Stimulated activated CD8-positive, alpha-beta memory T cell treated with anti-CD3 and anti-CD28 coated beads, Interleukin-4, amount 100 ng/mL, for 4 hours (primary cell): ENCODE data around the gene GMDS.

Experiments
- DNase-seq, 2 donors: peaks; one replicate each; pipeline ENCODE4 v3.0.0-alpha.2; 2020; ENCODE audit warnings: low read depth in 2 of 2, low spot score in 1 of 2

GMDS gene

GRCh38 chr6:1667805-1668175 lies 577.6 kb downstream of the GMDS start:
- DNase-seq: no peak

DNA sequence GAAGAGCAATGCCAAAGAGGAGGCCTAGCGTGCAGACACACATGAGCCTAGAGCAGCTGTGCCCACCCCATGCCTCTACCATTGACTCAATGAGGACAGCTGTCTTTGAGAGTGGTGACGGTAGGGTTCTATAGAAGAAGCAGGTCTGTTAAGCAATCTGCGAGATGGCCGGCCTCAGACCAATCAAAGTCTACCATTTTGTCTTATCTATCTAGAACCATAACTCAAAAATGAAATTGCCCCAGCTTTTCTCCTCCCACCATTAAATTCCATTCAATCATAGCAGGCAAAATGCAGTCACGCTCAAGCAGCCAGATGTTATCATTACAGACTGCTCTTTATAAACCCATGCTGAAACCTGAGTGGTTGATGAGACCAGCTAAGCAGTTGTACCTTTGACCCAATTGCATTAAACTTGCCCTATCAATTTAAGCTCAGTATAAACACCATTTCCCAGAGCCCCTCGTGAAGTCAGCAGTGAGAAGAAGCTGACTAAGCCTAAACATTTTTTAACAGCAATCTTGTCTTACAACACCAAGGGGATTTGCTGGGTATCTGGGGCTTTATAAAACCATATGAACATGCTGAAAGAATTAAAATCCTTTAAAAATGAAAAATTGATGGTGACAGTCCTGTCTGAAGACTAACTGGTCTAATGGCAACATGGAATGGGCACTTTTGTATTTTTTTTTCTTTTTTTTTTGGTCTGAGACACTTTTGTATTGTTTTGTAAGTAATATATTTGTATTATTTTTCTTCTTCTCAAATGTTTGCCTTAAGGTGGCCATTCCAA lies 578.2 kb downstream of the GMDS start:
- DNase-seq: no peak

- DNase-seq: no peak
Observed at GRCh38 chr6:1665214-1665613, 580.2 kb downstream of the GMDS start.

- DNase-seq: no peak
Observed at GRCh38 chr6:1664329-1664728, 581.1 kb downstream of the GMDS start.

DNA sequence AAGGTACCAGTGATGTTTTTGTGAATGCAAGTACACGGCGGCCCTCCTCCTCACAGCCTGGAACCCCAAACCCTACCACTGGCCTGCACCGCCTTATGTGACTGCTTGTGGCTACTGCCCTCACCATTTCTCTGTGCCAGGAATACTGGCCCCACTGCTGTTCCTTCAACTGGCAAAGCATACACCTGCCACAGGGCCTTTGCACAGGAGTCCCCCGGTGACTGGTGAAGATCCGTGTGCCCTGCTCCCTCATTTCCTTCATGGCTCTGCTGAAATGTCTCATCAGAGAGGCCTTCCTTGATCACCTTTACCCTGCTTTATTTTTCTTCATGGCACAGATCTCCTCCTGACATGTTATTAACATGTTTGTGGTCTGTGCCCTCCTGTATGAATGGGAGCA lies 581.9 kb downstream of the GMDS start:
- DNase-seq: no peak

DNA sequence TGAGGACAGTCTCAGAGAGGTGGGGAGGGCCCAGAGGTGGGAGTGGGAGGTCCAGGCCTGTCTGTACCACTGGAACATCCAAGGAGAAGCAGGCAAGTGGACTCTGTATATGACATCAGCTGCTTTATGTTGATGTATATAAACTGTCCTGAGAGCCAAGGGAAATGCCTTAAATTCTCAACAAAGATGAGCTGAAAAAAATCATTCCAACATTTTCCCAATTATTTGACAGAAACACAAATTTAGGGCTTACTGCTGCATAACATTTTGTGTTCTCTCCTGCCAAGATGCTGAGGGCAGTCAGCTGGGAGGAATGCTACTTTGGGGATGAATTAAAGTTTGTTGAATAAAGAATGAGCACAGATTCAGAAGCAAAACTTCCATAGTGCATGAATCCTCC lies 582.9 kb downstream of the GMDS start:
- no peak for DNase-seq

GRCh38 chr6:1659816-1660215 lies 585.6 kb downstream of the GMDS start:
- DNase-seq: no peak

DNA sequence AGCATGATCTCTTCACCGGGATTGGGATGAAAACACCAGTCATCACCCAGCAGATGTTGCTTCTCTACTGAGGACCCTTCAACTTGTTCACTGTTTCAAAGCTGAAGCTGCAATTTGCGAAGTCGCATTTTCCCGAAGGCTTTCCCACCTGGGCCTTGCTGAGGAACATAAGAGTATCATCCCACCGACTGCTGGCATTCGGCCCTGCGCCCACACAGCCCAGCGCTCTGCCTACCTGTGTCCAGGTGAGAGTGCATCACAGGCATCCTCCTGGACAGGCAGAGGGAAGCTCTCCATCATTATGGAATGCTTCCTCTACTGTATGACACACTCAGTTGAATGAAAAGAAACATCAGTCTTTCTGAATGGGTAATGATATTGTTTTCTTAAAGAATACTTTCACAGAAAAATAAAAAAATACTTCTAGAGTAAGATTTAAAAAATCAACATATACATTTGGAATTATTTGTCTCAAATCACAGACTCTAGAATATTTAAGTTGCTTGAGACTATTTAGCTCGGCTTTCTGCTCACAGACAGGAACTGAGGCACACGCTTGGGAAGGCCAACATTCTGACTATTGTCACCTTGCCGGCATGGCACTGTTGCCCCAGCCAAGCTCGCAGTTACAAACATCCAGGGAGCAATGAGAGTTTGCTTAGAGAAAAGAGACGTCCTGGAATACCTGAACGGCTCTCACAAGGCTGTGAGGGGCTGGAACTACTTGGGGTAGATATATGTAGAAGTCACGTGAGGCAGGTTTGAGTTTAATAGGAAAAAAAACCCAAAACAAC lies 587.0 kb downstream of the GMDS start:
- no peak for DNase-seq

DNA sequence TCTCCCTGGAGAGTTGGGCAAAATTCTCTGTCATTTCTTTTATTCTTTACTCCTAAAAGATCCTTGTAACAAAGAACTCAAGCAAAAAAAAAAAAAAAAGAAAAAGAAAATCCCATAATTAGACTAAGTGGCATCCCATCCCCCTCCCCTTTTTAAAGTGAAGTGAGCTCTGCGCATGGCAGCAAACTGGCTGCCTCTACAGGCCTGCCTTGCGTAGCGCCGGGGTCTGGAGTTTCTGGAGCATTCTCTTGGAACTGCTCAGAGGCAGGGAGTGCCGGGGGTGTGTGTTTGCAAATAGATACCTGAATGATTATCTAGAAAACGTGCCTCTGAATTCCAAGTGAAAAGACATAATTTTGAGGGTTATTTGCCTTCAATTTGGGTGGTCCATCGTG lies 587.6 kb downstream of the GMDS start:
- no peak for DNase-seq

GRCh38 chr6:1657116-1657770 lies 588.2 kb downstream of the GMDS start:
- DNase-seq: no peak

- DNase-seq: no peak
Observed at GRCh38 chr6:1654054-1654453, 591.4 kb downstream of the GMDS start.

GRCh38 chr6:1652842-1653241 lies 592.6 kb downstream of the GMDS start:
- DNase-seq: no peak

DNA sequence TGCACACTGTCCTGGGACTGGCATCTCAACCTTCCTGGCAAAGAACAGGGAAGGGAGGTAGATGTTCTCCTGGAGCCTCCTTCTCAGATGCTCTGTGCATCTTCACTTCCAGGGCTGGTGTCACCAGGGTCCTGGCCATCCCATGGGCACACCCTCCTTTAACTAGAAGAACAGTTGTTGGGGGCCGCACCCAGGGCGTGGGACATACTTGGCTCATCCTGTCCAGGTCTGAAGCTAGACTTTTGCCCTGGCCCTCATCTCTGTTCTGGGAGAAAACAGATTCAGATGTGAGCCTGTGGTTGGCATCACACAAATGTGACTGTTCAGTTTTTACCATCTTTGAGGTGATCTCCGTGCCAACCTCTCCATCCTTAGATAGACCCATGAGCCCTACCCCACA lies 594.0 kb downstream of the GMDS start:
- DNase-seq: no peak

GRCh38 chr6:1645466-1646185 lies 599.8 kb downstream of the GMDS start:
- DNase-seq: no peak

- DNase-seq: no peak
Observed at GRCh38 chr6:1644516-1645060, 600.8 kb downstream of the GMDS start.

DNA sequence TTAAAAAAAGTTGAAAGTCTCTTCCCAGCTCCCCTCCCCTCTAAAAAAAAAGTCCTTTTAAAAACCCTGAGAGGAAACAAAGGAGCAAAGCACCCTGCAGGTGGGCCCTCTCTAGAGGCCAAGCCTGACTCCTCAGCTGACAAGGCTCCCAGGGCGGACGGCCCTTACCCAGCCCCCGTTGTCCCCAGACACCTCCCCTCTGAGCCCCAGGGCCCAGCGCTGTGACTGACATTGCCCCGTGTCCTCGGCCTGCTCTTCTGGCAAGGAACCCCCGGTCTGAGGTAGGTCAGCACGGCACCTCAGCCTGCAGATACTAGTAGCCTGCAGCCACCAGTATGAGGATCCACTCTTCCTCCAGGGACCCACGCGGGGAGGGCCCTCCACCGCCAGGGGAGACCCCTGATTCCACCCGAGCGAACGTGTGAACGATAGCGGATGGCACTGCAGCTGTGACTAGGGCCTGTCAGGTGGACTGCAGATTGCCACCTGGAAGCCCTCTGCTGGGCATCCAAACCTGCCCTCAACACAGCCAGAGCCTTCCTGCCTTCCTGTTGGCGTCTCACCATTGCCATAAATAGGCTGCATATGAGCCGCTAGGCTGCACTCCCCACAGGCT lies 601.5 kb downstream of the GMDS start:
- DNase-seq: no peak

DNA sequence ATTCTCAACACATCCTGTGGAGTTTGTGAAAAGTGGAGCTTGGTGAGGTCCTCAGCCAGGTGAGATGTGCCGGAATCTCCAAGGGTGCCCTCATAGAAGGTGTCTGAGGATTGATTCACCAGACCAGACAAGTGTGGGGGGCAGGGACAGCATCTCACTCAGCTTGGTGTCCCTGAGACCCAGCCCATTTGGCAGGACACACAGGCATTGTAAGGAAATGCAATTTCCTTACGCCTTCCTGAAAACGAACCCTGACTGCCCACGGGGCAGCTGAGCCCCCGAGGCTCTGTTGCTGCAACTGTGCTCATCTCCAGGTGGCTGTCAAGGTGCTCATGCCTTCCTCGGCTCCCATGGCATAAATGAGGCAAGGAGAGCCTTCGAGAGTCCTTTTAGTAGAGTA lies 602.3 kb downstream of the GMDS start:
- no peak for DNase-seq

GRCh38 chr6:1641343-1641885 lies 604.0 kb downstream of the GMDS start:
- no peak for DNase-seq

DNA sequence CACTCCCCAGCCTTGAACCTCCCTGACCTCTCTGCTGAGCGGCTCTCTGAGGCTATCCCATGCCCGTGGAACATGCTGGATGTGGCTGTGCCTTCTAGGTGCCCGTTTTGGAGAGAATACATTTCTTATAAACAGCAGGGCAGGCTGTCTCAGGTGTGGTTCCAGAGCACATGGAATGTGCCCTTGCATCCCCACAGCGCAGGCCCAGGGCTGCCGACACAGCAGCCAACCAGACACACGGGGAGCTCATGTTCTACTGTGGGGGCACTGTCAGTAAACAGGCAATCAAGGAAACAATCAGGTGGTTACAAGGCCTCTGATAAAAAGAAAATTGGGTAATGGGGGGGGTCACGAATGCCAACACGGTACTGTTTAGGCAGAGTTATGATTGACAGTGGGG lies 604.9 kb downstream of the GMDS start:
- no peak for DNase-seq

GRCh38 chr6:1639430-1639829 lies 606.0 kb downstream of the GMDS start:
- DNase-seq: no peak
